Neural crest cell (in vitro differentiated cells): ENCODE data around the gene GALNT13. TPM values are rescaled to one million over a fixed set of nuclear protein-coding genes. Genes with fewer than 3 reads are reported as not detected.

Experiments
- DNase-seq: peaks from one replicate; pipeline ENCODE4 v3.0.0; 2021; ENCODE audit warnings: low read depth, mixed read lengths, low spot score
- H3K27ac Mint-ChIP-seq: one replicate; pipeline ENCODE4 v1.8.0; 2021; ENCODE audit warnings: mild to moderate bottlenecking, mixed read lengths; ENCODE audit not compliant: unreplicated experiment
- H3K27me3 Mint-ChIP-seq: 2 replicates; pipeline ENCODE4 v1.8.0; 2021; ENCODE audit warnings: low read depth, mild to moderate bottlenecking, mixed read lengths
- H3K36me3 Mint-ChIP-seq: 2 replicates; pipeline ENCODE4 v1.8.0; 2021; ENCODE audit warnings: low read depth, mild to moderate bottlenecking, mixed read lengths
- H3K4me1 Mint-ChIP-seq: 2 replicates; pipeline ENCODE4 v1.8.0; 2021; ENCODE audit warnings: mixed read lengths
- H3K4me3 Mint-ChIP-seq: one replicate; pipeline ENCODE4 v1.8.0; 2021; ENCODE audit warnings: mild to moderate bottlenecking, mixed read lengths
- H3K9me3 Mint-ChIP-seq: 2 replicates; pipeline ENCODE4 v1.8.0; 2021; ENCODE audit warnings: mixed read lengths
- CTCF ChIP-seq: fragments of 200-600 bp; sonication (generic); conservative IDR thresholded peaks from 2 replicates; pipeline ENCODE4 v1.5.0; 2021; ENCODE audit warnings: antibody characterized with exemption, mild to moderate bottlenecking
- total RNA-seq: library from RNA; stranded (reverse); gene quantifications from 2 replicates; pipeline ENCODE4 v1.2.1, GENCODE V29; 2021

The GALNT13 gene
- total RNA-seq, 1 donor from 2014 or later, result 7.4 TPM

GRCh38 chr2:153944800-153945199 lies 73.1 kb downstream of the GALNT13 start:
- Mint-ChIP-seq H3K27me3 (no peaks in the 10 kb centered on the region), H3K36me3 (no peaks in the 10 kb centered on the region), H3K27ac (no peak overlapping the region), H3K4me1 (no peaks in the 10 kb centered on the region), H3K9me3 (peaks cover 2% of the 10 kb centered on the region), H3K4me3 (no peak overlapping the region)
- no peak for DNase-seq
- TF ChIP-seq CTCF, result no peak

- Mint-ChIP-seq H3K27me3 (no peaks in the 10 kb centered on the region), H3K27ac (no peak overlapping the region), H3K4me3 (no peak overlapping the region), H3K36me3 (no peaks in the 10 kb centered on the region), H3K4me1 (no peaks in the 10 kb centered on the region), H3K9me3 (peaks cover 2% of the 10 kb centered on the region)
- no peak for TF ChIP-seq CTCF
- DNase-seq, result no peak
Measured at GRCh38 chr2:153946036-153946435, 74.3 kb downstream of the GALNT13 start.

- DNase-seq, result no peak
- Mint-ChIP-seq H3K27ac (no peak overlapping the region), H3K36me3 (no peaks in the 10 kb centered on the region), H3K4me1 (no peaks in the 10 kb centered on the region), H3K9me3 (no peaks in the 10 kb centered on the region), H3K27me3 (no peaks in the 10 kb centered on the region), H3K4me3 (no peak overlapping the region)
- no peak for TF ChIP-seq CTCF
Measured at GRCh38 chr2:153953761-153954160, 82.0 kb downstream of the GALNT13 start.

- no peak for TF ChIP-seq CTCF
- no peaks in the 10 kb centered on the region for H3K4me1 Mint-ChIP-seq
- no peak overlapping the region for H3K27ac Mint-ChIP-seq
- no peak overlapping the region for H3K4me3 Mint-ChIP-seq
- no peaks in the 10 kb centered on the region for H3K36me3 Mint-ChIP-seq
- DNase-seq, result no peak
- H3K27me3 Mint-ChIP-seq, result no peaks in the 10 kb centered on the region
- H3K9me3 Mint-ChIP-seq, result no peaks in the 10 kb centered on the region
Measured at GRCh38 chr2:153963256-153963655, 91.5 kb downstream of the GALNT13 start.

GRCh38 chr2:153967248-153967973 lies 95.7 kb downstream of the GALNT13 start:
- no peaks in the 10 kb centered on the region for H3K36me3 Mint-ChIP-seq
- no peaks in the 10 kb centered on the region for H3K27me3 Mint-ChIP-seq
- H3K4me3 Mint-ChIP-seq, result no peak overlapping the region
- TF ChIP-seq CTCF, result no peak
- H3K27ac Mint-ChIP-seq, result no peak overlapping the region
- no peaks in the 10 kb centered on the region for H3K4me1 Mint-ChIP-seq
- DNase-seq, result no peak
- H3K9me3 Mint-ChIP-seq, result no peaks in the 10 kb centered on the region
